GM21717 (cell line): ENCODE results near the gene HSDL2.
"Not testable (repeated sequence)": the region's sequence is repeated elsewhere in the genome, so short reads cannot be mapped to it uniquely, and the experiment has no call there.

ENCODE experiments used
- ATAC-seq: cut with Tn5 transposase; IDR thresholded peaks from one replicate; pipeline ENCODE4 v1.9.1; 2021; ENCODE audit warnings: mild to moderate bottlenecking, moderate library complexity; ENCODE audit not compliant: unreplicated experiment

Gene HSDL2

DNA sequence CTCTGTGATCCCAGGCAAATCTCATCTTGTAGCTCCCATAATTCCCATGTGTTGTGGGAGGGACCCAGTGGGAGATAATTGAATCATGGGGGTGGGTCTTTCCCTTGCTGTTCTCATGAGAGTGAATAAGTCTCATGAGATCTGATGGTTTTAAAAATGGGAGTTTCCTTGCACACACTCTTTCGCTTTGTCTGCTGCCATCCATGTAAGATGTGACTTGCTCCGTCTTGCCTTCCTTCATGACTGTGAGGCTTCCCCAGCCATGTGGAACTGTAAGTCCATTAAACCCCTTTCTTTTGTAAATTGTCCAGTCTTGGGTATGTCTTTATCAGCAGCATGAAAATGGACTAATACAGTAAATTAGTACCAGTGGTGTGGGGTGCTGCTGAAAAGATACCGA is 14.7 kb upstream of the HSDL2 start:
- not testable (repeated sequence) for ATAC-seq

DNA sequence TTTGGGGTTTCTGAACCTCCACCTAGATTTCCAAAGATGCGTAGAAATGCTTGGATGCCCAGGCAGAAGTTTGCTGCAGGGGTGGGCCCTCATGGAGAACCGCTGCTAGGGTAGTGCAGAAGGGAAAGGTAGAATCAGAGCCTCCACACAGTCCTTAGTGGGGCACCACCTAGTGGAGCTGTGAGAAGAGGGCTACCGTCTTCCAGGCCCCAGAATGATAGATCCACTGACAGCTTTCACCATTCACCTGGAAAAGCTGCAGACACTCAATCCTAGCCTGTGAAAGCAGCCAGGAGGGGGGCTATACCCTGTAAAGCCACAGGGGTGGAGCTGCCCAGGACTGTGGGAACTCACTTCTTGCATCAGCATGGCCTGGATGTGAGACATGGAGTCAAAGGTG is 13.3 kb upstream of the HSDL2 start:
- no peak for ATAC-seq

DNA sequence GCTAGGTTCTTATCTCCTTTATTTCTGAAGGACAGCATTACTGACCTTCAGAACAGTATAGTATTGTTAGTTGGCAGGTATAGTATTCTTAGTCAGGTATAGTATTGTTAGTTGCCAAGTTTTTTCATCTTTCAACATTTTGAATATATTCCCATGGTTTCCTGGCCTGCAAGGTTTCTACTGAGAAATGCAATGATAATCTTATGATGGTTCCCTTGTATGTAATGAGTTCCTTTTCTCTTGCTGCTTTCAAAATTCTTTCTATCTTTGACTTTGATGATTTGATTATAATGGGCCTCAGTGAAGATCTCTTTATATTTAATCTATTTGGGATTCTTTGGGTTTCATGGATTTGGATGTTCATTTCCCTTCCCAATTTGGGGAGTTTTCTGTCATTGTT is 12.4 kb upstream of the HSDL2 start:
- ATAC-seq: no peak

DNA sequence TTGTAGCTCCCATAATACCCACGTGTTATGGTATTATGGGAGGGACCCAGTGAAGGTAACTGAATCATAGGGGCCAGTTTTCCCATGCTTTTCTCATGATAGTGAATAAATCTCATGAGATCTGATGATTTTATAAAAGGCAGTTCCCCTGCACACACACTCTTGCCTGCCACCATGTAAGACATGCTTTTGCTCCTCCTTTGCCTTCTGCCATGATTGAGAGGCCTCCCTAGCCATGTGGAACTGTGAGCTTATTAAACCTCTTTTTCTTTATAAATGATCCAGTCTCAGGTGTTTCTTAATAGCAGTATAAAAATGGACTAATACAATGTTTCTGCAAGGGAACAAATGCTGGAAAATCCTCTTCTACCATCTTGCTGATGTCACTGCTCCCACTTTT is 10.1 kb upstream of the HSDL2 start:
- ATAC-seq: no peak

DNA sequence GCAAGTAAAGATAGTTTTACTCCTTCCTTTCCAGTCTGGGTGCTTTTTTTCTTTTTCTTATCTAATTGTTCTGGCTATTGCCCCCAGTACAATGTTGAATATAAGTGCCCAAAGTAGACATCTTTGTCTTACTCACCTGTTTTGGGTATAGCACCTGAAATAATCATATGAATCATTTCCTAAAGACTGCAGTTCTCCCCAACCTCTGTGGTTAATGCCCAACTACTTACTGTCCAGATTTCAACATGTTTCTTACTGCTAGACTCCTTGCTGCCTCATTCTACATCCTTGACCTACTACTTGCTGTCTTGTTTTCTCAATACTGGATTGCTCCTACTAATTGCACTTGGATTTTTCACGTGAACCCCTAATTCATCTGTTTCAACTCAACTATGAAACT is 8.8 kb upstream of the HSDL2 start:
- no peak for ATAC-seq

DNA sequence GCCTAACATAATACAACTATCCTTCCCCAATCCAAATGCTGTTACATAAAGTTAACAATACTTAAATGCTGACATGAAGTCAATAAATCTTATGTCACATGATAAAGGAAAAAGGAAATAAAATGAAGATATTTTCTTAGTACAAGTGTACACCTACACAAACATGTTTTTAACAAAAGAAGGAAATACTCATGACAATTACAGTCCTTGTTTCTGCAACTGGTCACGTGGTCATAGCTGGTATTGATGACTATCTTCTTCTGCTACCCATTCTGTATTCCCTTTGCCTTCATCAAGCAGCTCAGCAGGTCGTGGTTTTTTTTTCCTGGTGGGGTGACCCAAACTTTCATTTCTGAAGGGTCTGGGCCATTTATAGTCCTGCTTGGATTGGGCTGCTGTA is 6.2 kb upstream of the HSDL2 start:
- ATAC-seq: not testable (repeated sequence)

DNA sequence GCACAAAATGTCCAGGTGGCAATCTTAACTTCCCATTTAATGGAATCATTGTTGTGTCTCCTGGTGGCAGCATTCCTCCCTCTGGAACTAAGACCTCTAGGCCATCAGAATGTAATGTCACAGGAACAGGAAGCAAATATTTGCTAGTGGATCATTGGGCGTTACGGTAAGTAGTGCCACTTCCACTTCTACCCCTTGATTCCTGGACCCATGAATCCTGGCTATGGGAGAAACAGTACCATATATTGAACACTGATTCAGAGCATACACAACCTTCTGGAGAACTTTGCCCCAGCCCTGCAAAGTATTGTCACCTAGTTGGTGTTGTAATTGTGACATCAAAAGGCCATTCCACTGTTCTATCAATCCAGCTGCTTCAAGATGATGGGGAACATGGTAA is 5.7 kb upstream of the HSDL2 start:
- not testable (repeated sequence) for ATAC-seq

DNA sequence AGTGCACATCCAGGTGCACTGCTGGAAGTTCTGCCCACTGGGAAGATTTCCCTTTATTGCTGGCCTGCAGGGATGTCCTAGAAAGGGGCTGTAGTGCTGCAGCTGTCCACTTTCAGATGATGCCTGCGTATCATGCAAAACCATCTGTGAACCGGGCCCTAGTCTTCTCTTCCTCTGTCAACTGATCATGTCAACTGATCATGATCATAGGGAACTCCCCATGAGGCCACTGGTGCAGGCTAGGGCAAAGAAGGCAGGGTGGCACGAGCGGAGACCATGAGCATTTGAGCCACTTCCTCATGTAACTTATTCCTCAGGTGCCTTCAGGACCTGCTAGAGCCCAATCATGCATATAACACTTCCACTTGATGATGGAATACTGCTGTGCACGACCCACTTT is 4.5 kb upstream of the HSDL2 start:
- ATAC-seq: no peak

DNA sequence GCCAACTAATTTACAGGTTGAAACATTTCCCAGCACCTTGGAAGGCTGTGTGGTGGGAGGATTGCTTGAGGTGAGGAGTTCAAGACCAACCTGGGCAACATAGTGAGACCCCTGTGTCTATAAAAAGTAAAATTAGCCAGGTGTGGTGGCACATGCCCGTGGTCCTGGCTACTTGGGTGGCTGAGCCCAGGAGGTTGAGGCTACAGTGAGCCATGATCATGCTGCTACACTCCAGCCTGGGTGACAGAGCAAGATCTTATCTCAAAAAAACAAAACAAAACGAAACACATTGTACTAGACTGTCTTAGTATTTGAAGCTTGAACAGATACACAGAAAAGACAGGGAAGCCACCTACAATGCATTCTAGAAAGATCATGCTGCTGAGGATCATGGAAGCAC is 2.8 kb upstream of the HSDL2 start:
- ATAC-seq: no peak

DNA sequence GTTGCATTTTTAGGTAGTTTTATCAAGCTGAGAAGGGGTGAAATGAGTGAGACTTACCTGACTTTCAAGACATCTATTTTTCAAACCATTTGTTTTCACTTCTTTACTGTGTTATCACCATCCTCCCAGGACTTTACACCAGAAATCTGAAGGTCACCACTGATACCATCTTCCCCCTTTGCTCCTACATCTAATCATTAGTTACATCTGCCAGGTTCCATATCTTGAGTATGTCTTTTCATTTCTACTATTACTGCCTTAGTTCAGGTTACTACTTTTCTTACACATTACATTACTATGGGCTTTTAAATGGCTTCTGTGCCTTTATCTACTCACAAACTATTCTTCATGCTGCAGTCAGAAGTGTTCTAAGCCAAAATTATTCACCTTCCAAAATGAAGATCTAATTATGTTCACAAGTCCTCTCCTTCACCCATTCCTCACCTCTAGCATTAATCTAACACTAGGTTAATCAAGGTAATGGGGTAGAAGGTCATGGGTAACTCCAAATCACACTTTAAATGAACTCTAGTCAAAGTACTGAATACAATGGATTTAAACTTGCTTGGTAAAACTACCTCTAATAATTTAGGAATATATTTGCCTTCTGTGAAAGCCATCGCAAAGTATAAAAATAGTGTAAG is 2.1 kb upstream of the HSDL2 start:
- ATAC-seq: no peak

DNA sequence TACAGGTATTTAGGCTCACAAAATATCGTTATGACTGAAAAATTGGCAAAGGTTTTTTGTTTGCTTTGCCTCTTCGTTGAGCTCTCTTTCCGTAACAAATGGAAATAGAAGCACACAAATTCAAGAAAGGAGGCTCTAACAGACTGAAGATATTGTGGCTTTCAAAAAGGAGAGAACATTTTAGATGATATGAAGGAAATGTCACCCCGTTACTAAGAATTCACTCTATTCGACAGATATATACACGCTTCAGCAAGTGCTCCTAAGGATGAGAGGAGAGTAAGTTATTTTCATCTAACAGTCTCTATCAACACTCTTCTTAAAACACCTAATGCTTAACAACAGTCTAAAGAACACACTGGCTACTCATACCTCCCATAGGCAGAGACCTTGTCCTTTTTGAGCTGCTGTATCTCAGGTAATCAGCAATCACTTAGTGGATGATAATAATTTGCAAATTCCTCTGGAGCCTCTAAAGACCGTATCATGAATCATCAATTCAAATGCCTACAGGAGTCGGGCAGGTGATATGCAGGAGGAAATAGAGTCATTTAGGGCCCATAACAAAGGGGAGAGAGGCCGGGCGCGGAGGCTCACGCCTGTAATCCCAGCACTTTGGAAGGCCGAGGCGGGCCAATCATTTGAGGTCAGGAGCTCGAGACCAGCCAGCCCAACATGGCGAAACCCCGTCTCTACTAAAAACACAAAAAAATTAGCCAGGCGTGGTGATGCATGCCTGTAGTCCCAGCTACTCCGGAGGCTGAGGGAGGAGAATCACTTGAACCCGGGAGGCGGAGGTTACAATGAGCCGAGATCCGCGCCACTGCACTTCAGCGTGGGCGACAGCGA is 1.4 kb upstream of the HSDL2 start:
- peak; percentile 14 for ATAC-seq

DNA sequence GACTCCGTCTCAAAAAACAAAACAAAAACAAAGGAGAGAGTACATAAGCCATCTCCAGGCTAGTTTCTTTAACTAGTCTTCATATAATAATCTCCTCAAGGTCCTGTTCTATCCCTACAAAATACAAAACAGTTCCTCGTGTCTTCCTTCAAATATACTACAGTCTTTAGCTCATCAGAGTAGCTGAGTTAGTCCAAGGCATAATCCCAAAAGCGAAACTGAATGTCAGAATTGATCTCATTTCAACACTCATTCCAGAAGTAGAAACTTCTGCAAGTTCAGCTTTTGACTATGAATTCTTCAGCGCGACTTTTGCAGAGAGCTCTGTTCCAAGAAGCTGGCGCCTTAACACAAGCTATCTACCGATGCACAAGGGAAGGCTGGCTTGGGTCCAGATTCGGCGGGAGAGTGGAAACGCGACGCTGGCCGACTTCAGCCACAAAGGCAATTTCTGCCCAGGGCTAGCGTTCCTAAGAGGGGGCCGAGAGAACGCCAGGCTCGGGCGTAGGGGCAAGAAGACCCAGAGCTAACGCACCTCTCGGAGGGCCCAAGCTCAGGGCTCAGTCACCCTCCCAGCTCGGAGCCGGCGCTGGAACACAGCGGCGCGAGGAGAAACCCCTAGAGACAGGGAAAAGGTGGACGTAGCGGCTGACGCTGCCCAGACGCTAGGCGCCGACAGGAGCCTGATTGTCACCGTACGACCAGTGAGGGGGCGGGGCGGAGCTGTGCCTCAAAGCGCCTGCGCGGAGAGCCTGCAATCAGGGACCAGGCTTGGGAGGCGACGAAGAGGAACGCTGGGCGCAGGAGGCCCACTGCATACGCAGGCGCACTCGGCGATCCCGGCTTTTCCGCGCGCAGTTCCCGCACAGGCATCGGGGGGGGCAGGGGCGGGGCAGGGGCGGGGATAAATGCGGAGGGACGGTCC is 469 bp upstream of the HSDL2 start:
- peak; percentile 78 for ATAC-seq

DNA sequence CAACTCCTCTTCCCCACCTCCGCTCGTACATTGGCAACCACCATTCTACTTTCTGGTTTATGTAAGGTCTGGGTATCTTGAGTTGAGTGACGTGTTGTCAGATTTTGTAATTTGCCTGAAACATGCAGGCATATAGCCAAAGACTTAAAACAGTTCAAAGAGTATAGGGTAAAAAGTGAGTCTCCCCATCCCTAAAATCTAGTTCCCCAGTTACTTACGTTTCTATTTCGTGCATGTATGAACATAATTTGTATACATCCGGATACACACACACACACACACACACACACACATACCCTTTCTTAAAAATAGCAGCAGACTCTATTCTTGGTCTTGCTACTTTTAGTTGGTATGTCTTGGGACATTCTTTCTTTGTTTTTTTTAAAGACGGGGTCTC is 915 bp downstream of the HSDL2 start:
- ATAC-seq: no peak

DNA sequence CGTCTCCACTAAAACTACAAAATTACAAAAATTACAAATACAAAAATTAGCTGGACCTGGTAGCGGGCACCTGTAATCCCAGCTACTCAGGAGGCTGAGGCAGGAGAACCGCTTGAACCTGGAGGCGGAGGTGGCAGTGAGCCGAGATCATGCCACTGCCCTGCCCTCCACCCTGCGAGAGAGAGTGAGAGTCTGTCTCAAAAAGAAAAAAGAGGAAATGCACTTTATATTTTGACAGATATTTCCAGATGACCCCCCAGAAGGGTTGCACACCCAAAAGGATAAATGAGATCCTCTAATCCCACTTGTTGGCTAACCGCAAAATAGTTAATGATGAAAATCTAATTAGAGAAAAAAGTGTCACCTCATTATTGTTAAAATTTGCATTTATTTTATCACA is 2.2 kb downstream of the HSDL2 start:
- no peak for ATAC-seq

DNA sequence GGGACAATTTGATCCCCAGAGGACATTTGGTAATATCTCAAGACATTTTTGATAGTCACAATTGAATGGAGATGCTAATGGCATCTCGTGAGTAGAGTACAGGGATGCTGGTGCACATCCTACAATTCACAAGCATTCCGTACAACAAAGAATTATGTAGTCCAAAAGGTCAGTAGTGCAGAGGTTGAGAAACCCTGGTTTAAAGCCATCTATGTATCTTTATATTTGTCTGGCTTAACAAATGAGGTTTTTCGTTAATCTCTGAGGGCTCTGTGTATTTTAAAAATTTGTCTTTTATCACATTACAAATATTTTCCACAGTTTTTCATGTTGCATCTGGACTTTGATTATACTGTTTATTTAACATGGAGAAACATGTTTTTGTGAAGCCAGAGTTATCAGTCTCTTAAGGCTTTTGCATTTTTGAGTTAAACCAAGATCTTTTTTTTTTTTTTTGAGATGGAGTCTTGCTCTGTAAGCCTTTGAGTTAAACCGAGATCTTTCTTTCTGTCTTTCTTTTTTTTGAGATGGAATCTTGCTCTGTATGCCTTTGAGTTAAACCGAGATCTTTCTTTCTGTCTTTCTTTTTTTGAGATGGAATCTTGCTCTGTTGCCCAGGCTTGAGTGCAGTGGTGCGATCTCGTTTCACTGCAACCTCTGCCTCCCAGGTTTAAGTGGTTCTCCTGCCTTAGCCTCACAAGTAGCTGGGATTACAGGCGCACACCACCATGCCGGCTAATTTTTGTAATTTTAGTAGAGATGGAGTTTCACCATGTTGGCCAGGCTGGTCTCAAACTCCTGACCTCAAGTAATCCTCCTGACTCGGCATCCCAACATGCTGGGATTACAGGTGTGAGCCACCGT is 2.8 kb downstream of the HSDL2 start:
- ATAC-seq: no peak

DNA sequence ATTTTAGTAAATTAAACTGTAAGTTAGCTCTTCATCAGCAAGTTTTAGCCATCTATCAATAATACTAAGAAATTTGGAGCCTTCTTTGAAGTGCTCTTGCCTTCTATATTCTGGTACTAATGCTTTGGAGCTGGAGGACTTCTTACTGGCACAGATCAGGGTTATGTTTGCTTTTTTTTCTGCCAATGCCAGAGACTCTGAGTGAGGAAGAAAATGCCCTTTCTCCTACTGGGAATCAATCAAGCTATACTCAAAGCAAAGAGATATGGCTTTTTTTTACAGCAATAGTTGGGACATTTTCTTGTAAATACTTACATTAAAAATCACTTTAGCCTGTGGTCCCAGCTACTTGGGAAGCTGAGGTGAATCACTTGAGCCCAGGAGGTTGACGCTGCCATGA is 4.3 kb downstream of the HSDL2 start:
- no peak for ATAC-seq

DNA sequence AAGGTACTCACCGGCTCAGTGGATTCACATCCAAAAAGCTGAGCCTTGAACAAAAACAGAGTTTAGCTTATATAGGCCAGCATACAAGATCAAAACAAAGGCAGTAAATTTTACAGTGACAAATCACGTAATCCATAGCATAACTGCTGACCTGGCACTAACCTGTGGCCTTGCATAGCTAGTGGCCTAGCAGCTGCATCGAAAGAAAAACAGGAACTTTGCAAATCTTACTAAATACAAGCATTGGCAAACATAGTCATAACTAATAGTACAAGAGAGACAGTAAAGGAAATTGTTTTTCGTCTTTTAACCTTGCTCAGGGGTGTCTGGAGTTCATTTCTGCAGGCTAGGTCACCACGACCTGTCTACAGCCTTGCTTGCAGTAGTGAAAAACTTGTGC is 4.8 kb downstream of the HSDL2 start:
- ATAC-seq: no peak

DNA sequence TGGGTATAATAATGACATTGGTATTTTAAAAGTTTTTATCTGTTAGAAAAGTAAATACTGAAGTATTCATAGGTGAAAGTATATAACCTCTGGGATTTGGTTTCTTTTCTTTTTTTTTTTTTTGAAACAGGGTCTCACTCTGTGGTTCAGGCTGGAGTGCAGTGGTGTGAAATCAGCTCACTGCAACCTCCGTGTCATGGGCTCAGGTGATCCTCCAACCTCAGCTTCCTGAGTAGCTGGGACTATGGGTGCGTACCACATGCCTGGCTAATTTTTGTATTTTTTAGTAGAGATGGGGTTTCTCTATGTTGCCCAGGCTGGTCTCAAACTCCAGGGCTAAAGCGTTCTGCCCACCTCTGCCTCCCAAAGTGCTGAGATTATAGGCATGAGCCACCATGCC is 7.2 kb downstream of the HSDL2 start:
- ATAC-seq: no peak

DNA sequence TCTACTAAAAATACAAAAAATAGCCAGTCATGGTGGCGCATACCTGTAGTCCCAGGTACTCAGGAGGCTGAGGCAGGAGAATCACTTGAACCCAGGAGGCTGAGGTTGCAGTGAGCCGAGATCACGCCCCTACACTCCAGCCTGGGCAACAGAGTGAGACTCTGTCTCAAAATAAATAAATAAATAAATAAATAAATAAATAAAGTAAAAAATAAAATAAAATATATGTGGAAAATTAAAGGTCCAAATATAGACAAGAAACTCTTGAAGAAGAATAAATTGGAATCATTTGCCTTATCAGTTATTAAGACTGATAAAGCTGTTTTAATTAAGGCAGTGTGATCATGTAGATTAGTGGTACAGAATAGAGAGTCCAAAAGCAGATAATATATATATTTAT is 10.0 kb downstream of the HSDL2 start:
- not testable (repeated sequence) for ATAC-seq

DNA sequence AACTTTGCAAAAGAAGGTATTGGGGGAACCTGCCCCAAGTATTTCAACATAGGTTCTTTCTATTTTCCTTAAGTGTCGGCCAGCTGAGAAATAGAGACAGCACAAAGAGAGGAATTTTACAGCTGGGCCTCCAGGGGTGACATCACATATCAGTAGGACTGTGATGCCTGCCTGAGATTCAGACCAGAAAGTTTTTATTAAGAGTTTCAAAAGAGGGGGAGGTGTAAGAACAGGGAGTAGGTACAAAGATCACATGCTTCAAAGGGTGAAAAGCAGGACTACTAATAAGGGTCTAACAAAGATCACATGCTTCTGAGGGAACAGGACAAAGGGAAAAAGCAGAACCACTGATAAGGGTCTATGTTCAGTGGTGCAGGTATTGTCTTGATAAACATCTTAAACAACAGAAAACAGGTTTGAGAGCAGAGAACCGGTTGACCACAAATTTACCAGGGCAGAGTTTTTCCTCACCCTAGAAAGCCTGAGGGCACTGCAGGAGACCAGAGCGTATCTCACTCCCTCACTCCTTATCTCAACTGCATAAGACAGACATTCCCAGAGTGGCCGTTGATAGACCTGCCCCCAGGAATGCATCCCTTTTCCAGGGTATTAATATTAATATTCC is 12.1 kb downstream of the HSDL2 start:
- not testable (repeated sequence) for ATAC-seq
